ENCODE measurements around the gene PABPN1L.
"Not testable (repeated sequence)": the region's sequence is repeated elsewhere in the genome, so short reads cannot be mapped to it uniquely, and the experiment has no call there.

The PABPN1L gene

DNA sequence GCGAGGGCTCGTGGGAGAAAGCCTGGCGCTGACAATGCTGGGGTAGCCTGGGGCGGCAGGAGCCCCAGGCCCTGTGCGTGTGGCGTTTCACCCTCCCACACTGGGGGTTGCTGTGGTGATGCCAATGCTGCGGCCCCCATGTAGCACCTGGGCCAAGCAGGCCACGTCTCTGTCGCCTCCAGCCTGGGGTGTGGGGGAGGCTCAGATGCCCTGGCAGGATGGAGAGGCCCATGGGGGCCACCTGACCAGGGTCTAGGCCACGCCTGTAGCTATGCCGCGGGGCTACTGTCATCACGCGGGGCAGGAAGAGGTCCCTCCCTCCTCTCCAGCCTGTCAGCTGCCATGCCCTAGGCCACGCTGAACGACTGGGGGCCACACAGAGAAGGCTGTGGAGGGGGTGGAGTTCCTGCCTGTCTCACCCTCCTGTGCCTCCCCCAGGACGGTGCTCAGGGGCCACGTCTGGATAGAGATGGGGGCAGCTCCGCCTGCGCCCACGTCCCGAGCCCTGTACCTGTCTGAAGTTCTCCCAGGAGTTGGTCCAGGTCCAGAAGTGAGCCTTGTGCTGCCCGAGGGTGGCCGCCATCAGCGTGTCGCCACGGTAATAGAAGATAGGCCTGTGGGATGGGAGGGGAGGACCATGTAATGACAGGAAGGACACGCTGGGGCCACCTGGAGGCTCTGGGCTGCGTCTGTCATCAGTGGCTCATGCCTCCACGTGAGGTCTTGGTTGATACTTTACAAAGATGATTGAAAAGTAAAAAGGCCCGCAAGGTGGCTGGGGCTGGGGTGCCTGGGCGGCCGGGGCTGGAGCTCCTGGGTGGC lies 42.0 kb downstream of the PABPN1L start:
- no peak for DNase-seq

DNA sequence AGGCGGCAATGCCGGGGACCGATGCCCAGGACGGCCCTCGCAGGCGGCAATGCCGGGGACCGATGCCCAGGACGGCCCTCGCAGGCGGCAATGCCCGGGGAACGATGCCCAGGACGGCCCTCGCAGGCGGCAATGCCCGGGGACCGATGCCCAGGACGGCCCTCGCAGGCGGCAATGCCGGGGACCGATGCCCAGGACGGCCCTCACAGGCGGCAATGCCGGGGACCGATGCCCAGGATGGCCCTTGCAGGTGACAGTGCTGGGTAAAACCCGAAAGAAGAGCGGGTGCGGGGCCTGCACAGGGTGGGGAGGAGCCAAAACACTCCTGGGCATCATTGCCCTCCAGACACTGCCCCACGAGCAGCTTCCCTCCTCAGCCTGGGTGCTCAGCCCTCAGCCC lies 42.8 kb downstream of the PABPN1L start:
- DNase-seq = not testable (repeated sequence)

DNA sequence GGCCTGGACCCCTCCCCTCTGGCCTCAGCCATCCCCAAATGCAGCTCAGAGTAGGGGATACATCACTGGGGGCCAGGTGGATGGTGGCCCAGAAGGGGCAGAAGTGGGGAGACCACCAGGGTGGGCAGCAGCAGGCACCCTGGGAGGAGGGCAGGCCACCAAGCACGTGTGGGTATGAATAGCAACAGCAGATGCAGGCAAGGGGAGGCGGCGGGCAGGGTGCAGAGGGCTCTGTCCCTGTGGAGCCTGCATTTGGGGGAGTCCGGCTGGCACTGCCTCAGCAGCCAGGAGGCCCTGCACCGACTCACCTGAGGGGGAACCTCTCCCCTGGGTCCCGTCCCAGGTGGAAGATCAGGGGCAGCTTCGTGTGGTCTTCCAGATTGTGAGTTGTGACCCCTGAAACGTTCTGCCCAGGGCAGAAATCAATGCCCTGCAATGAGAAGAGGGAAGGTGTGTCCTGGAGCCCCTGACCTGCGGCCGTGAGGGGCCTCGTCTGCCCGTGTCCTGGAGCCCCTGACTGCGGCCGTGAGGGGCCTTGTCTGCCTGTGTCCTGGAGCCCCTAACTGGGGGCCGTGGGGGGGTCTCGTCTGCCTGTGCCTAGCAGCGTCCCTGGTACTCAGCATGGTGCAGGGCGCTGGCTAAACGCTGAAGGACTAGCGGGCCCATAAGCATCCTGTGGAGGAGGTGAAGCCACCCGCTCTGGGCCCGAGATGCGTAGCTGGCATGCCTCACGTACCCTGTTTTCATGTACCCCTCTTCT lies 44.0 kb downstream of the PABPN1L start:
- no peak for DNase-seq

DNA sequence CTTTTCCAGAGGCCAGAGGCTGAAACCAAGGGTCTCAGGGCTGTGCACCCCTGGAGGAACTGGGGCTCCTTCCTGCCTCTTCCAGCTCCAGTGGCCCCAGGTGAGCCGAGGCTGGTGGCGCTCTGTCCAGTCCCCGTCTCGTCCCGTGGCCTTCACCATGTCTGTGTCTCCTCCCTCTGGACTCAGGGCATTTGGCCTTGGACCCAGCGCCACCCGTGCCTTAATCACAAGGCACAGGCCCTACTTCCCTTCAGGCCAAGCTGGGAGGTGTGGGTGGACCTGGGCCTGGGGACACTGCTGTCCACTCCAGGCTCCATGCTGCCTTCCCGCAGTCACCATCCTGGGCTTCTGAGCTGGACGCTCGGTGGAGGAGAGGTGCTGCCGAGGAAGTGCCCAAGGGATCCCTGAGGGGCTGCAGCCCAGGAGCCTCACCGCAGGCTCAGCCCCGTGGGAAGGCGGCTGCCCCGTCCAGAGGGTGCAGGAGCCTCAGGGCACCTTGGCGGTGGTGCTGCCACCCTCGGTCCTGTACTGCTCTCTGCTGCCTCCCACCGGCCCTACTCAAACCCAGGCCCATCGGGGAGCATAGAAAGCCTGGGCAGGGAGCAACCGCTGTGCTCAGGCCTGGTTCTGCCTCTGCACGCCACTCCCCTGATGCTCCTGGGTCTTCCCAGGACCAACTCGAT lies 45.2 kb downstream of the PABPN1L start:
- DNase-seq = no peak

DNA sequence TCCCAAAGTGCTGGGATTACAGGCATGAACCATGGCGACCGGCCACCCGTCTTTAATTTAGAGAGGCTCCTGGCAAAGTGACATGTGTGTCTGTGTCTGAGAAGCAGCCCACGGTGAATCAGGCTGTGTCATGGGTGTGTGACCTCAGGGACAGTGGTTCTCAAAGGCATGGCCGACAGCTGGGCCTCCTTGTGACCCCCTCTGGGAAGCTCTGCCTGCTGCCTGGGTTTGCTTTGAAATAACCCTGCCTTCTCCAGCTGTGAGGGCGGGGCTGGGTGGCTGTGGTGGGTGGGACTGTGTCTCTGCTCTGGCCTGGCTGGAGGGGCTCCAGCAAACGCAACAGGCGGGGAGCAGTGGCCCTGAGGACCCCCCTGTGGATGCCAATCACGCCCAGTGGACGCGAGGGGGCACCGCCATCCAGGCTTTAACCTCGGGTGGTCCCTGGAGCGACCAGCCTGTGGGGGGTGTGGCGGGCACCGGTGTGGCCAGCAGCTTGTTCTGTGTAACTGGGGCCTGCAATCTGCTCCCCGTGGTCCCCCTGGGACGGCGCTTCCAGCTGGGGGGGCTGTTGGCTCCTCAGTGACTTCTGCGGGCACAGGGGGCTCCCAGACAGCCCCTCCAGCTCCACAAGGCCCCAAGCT lies 46.0 kb downstream of the PABPN1L start:
- no peak for DNase-seq

DNA sequence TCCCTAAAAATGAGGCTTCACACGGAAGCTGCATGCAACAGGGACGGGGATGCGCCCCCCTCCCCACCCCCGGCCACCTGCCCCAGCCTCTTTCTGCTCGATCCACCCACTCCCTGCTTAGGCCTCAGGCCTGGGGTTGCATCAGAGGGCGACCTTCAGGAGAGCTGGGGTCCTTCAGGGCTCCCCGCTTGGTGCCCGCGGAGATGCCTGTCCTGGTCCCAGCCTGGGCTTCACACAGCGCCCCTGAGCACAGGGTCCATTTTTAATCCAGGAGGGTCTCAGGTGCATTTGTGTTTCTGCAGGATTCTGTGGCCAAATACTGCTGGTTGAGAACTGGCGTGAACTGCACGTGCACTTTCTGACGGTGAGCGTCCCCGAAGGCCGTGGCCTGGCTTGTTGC lies 47.3 kb downstream of the PABPN1L start:
- no peak for DNase-seq

DNA sequence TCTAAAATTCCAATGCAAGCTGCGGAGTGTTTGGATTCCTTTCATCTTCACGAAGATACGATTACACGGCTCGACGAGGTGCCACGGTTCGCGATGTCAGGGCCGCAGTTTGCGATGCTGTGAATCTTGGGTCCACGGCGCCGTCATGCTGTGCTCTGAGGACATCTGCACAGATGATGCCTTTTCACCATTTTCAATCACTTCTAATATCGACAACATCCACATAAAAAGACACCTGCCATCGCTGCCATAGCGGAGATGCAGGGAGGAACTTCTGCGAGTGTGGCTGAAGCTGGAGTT lies 47.9 kb downstream of the PABPN1L start:
- DNase-seq = no peak

DNA sequence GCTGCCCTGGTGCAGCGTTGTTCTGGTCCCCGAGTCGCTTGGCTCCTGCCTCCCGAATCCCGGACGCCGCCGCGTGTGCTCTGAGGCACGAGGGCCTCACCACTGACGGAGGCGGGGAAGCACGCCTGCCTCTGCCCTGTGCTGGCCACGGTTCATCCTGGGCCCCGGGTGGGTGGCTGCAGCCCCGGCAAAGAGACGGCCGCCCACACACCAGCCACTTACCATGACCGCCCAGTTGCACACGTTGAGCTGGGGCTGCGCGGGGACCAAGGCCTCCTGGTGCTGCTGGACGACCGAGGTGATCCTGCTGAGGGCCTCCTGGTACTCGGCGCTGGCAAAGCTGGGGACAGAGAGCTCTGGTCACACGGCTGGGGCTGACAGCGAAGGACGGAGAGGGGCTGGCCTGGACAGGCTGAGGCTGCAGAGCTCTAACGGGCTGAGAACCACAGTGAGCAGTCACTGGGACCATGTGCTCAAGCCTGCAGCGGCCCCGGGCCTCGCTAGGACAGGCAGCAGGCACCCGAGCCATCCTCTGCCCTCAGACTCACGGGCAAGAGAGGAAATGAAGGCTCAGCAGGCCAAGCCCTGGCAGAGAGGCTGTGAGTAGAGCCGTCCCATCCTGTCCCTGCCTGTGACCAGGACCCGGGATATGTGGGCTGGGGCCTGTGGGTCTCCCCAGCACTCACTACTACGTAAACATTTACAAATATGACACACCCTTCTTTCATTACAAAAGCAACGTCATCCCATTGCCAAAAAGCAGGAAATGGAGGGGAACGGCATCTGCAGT lies 48.5 kb downstream of the PABPN1L start:
- DNase-seq = no peak

DNA sequence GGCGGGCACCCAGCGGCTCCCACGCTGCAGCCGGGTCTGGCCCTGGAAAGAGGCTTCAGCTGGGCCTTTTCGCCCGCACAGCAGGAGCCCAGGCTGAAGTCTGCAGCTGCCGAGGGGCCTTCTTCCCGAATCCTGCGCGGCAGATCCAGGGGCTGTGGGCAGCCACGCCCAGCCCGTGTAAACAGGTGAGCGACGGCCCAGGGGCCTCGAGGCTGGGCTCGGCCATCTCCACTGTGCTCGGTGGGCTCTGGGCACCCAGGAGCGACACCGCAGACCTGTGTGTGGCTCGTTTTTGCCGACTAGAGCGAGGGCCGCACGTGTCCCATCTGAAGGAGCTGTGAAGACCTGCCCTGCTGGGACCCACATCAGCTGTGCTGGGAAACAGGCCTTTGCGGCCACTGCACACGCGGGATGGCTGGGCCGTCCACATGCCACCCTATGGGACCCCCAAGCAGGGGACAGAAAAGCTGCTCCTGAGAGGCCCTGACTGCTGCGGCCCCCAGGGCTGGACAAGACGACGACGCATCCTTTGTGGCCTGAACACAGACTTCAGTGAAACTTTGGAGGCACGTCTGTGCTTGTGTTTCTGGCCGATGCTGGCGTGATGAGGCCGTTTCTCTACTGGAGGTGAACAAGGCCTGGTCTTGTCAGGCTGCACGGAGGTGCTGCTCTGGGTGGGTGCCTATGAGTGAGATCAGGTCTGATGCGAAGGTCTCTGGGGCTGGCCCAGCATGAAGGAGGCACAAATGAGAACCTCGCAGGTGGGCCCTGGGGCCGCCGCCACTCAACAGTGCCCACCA lies 49.5 kb downstream of the PABPN1L start:
- no peak for DNase-seq

DNA sequence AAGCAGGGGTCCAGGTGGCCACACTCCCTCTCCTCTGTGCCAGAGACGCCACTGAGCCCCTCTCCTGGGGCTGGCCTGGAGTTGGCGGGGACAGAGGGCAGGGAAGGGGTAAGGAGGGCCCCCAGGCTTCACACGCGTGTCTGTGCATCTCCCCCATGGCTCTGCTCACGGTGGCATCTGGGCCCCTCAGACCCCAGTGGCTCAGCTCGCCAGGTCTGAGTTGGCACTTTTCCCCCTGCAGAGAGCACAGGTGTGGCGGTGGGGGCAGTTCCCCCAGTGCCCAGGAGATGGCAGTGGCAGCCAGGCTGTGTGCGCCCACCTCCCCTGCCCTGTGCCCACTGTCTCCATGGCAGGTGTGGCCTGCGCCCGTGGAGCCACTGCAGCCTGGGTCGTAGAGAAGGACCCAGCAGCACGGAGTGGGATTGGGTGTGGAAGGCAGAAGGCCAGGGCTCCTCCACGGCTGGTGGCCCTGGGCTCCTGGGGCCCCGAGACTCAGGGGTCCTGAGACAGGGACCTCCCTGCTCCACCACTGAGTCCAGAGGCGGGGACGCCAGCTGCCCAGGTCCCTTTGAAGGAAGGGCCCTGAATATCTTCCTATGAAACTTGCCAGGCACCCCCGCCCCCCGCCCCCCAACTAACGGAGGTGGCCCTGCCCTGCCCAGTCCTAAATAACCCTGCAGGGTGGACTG lies 50.4 kb downstream of the PABPN1L start:
- DNase-seq = peak; percentile 0

DNA sequence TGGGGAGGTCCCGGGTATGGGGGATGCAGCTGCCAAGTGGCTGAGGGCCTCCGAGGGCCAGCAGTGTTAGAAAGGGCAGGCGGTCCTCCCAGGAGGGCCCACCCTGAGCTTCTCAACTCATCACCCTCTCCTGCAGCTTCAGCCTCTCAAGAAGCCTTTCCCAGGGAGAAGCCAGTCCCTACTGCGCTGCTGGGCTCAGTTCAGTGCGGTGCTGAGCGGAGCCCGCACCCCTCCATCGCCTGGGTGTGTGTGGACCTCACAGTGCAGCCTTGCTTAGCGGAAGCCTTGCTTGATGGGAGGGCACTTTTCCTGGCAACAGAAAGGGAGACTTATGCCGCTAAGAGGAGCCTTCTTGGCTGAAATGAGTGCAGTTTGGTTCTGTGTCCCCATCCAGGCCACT lies 51.2 kb downstream of the PABPN1L start:
- no peak for DNase-seq

DNA sequence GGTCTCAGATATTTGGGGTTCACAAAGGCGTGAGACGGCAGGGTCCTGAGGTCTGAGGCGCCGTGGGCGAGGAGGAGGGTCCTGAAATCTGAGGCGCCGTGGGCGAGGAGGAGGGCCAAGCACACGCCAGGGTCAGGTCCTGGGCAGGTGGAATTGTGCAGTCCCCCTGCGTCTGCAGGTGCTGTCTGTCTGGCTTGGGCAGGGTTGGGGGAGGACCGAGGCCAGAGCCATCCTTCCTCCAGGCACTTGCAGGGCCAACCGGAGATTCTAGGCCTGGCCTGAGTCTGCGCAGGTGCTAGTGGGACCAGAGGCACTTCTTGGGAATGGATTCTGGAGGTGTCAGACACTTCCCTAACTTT lies 52.3 kb downstream of the PABPN1L start:
- DNase-seq = no peak

Measured in kidney glomerular epithelial cell (primary cell).